GM23248 (cell line): ENCODE results near the gene HECTD3. TPM values are rescaled to one million over a fixed set of nuclear protein-coding genes. Genes with fewer than 3 reads are reported as not detected.

Experiments used
- DNase-seq: peaks from one replicate; pipeline ENCODE4 v3.0.0-alpha.2; 2015
- H2AFZ ChIP-seq: fragments of 200-600 bp; sonication (generic); 2 replicates; pipeline ENCODE4 v1.6.1; 2016; ENCODE audit warnings: antibody characterized with exemption
- H3F3A ChIP-seq: fragments of 200-600 bp; sonication (generic); 2 replicates; pipeline ENCODE4 v1.6.1; 2016; ENCODE audit warnings: mild to moderate bottlenecking, antibody characterized with exemption, mixed run types; ENCODE audit not compliant: insufficient read depth
- H3K27ac ChIP-seq: fragments of 200-600 bp; sonication (generic); 2 replicates; pipeline ENCODE4 v1.5.1; 2016; ENCODE audit warnings: mild to moderate bottlenecking
- H3K27me3 ChIP-seq: fragments of 200-600 bp; sonication (generic); replicated peaks from 2 replicates; pipeline ENCODE4 v1.6.1; 2016; ENCODE audit warnings: mild to moderate bottlenecking; ENCODE audit not compliant: insufficient read depth
- H3K36me3 ChIP-seq: fragments of 200-600 bp; sonication (generic); 2 replicates; pipeline ENCODE4 v1.6.1; 2016; ENCODE audit warnings: low read depth, mild to moderate bottlenecking
- H3K4me1 ChIP-seq: fragments of 200-600 bp; sonication (generic); 2 replicates; pipeline ENCODE4 v1.6.1; 2016; ENCODE audit warnings: mild to moderate bottlenecking; ENCODE audit not compliant: insufficient read depth
- H3K4me2 ChIP-seq: fragments of 200-600 bp; sonication (generic); one replicate; pipeline ENCODE4 v1.6.1; 2016; ENCODE audit warnings: mild to moderate bottlenecking; ENCODE audit not compliant: unreplicated experiment
- H3K4me3 ChIP-seq: fragments of 200-600 bp; sonication (generic); 2 replicates; pipeline ENCODE4 v1.5.1; 2016; ENCODE audit warnings: mild to moderate bottlenecking
- H3K79me2 ChIP-seq: fragments of 200-600 bp; sonication (generic); 2 replicates; pipeline ENCODE4 v1.6.1; 2016; ENCODE audit warnings: mild to moderate bottlenecking; ENCODE audit not compliant: insufficient read depth
- H3K9ac ChIP-seq: fragments of 200-600 bp; sonication (generic); 2 replicates; pipeline ENCODE4 v1.6.1; 2016; ENCODE audit warnings: mild to moderate bottlenecking
- H3K9me2 ChIP-seq: fragments of 200-600 bp; sonication (generic); 2 replicates; pipeline ENCODE4 v1.6.1; 2016; ENCODE audit warnings: mixed run types, mild to moderate bottlenecking, moderate library complexity; ENCODE audit not compliant: insufficient read depth
- H3K9me3 ChIP-seq: fragments of 200-600 bp; sonication (generic); one replicate; pipeline ENCODE4 v1.6.1; 2017; ENCODE audit warnings: low read depth
- H4K20me1 ChIP-seq: fragments of 200-600 bp; sonication (generic); 2 replicates; pipeline ENCODE4 v1.6.0; 2016; ENCODE audit not compliant: insufficient read depth
- EZH2 ChIP-seq: fragments of 200-600 bp; sonication (generic); IDR thresholded peaks from 2 replicates; pipeline ENCODE4 v1.6.1; 2018; ENCODE audit warnings: antibody characterized with exemption, mild to moderate bottlenecking; ENCODE audit not compliant: insufficient read depth, poor library complexity, severe bottlenecking
- EZH2phosphoT487 ChIP-seq: fragments of 200-600 bp; sonication (generic); IDR thresholded peaks from 2 replicates; pipeline ENCODE4 v1.6.1; 2018; ENCODE audit warnings: antibody characterized with exemption, moderate library complexity, mild to moderate bottlenecking, low read depth; ENCODE audit not compliant: insufficient read depth
- WGBS, 2 experiments: methylation state at CpG; one replicate each; pipeline ENCODE4 v1.1.6; 2015 to 2017; ENCODE audit warnings: low lambda C conversion rate in 2 of 2, low coverage in 1 of 2; ENCODE audit errors: missing lambda C conversion rate in 2 of 2; 5-methylcytosine and 5-hydroxymethylcytosine counted together
- in situ Hi-C: fragments of 300-500 bp; cut with MboI; formaldehyde crosslinking; loops from 2 replicates; pipeline ENCODE4 v1.15.0; 2020
- polyA plus RNA-seq: library from polyadenylated mRNA; unstranded; fragments of >200 nt; fragmentation: Nextera tagmentation; extraction: Ambion mirVana; gene quantifications from 2 replicates; pipeline ENCODE4 v1.2.1, GENCODE V29; 2016
- total RNA-seq: library from RNA; depleted of rRNA; stranded (reverse); fragments of >200 nt; shearing (Covaris generic); gene quantifications from 2 replicates; pipeline ENCODE4 v1.2.3, GENCODE V29; 2014; rRNA removed

HECTD3 gene
- total RNA-seq: 16.9 and 21.1 TPM in 2 replicates
- 17.0 and 17.7 TPM in 2 replicates for polyA plus RNA-seq

GRCh38 chr1:45010855-45011811 lies at the start of gene HECTD3:
TSS of gene HECTD3 (minus strand) at chr1:45011324. CDS start at chr1:45011257, 67 bp downstream.
- Histone ChIP-seq H3K79me2 (peaks cover 40% of the 10 kb centered on the region), H3K27me3 (no peaks in the 10 kb centered on the region), H3K4me3 (peak within 1 kb of the TSS; percentile 82), H3K4me2 (peak within 1 kb of the TSS; percentile 92), H3K9ac (peak within 1 kb of the TSS; percentile 88), H3K9me3 (no peaks in the 10 kb centered on the region), H3K36me3 (0 out of 2 replicates have a peak, but pooled peaks cover 5% of the 10 kb centered on the region), H3F3A (peaks cover 9% of the 10 kb centered on the region; the same call in 1 of the 2 replicates), H2AFZ (peak within 1 kb of the TSS; percentile 100), H3K9me2 (no peaks in the 10 kb centered on the region), H4K20me1 (no peaks in the 10 kb centered on the region), H3K27ac (peak within 1 kb of the TSS; percentile 73), H3K4me1 (peaks cover 16% of the 10 kb centered on the region)
- in situ Hi-C loops: loop anchor here (10.0 kb wide), 1 partner anchor 484 kb away; the partner anchor contains the start of gene TESK2
- peak; percentile 87 for DNase-seq
- WGBS, 2 experiments: 0 to 2% methylated on average over 45 to 50 of the region's 62 CpGs
- TF ChIP-seq EZH2phosphoT487 (no peak), EZH2 (no peak)

GRCh38 chr1:45059829-45060228 lies 48.7 kb upstream of the HECTD3 start:
- H3K27me3 ChIP-seq: no peaks in the 10 kb centered on the region
- H3K4me3 ChIP-seq: no peak overlapping the region
- H4K20me1 ChIP-seq: no peaks in the 10 kb centered on the region
- H3K4me2 ChIP-seq: no peak overlapping the region
- TF ChIP-seq EZH2 (no peak), EZH2phosphoT487 (no peak)
- no peaks in the 10 kb centered on the region for H3K4me1 ChIP-seq
- no peak overlapping the region for H3K27ac ChIP-seq
- no peaks in the 10 kb centered on the region for H3K9me3 ChIP-seq
- 36 to 38% methylated on average over 2 of the region's 2 CpGs for WGBS, 2 experiments
- in situ Hi-C loops: no loop called here
- H3K9ac ChIP-seq: no peak overlapping the region
- H3K79me2 ChIP-seq: no peaks in the 10 kb centered on the region
- H3K36me3 ChIP-seq: no peaks in the 10 kb centered on the region
- DNase-seq: no peak
- no peak overlapping the region for H2AFZ ChIP-seq
- no peaks in the 10 kb centered on the region for H3F3A ChIP-seq
- no peaks in the 10 kb centered on the region for H3K9me2 ChIP-seq

DNA sequence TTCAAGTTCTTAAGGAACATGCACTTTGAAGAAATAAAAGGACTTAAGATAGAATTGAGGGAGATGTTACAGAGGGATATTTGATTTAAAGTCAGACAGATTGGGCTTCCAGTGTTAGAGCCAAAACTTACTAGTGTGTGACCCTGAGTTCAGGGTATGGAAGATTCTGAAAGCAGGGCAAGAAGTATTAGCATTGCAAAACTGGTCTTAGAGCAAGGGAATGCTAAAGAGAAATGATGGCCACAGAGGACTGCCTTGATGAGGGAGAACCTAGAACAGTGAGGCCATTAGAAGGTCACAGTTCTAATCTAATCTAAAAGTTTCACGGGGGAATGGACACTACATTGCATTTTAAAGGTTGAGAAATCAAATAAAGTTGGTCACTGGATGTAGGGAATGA lies 46.4 kb upstream of the HECTD3 start:
- in situ Hi-C loops: no loop called here
- H3K9ac ChIP-seq: no peak overlapping the region
- no peak overlapping the region for H2AFZ ChIP-seq
- H3K27me3 ChIP-seq: no peaks in the 10 kb centered on the region
- WGBS, 2 experiments: 21 to 26% methylated on average over 1 of the region's 1 CpG
- H3K4me2 ChIP-seq: no peak overlapping the region
- H3K9me2 ChIP-seq: no peaks in the 10 kb centered on the region
- no peak for TF ChIP-seq EZH2phosphoT487
- no peak for TF ChIP-seq EZH2
- no peaks in the 10 kb centered on the region for H4K20me1 ChIP-seq
- H3F3A ChIP-seq: no peaks in the 10 kb centered on the region
- no peaks in the 10 kb centered on the region for H3K4me1 ChIP-seq
- H3K36me3 ChIP-seq: no peaks in the 10 kb centered on the region
- DNase-seq: no peak
- no peaks in the 10 kb centered on the region for H3K79me2 ChIP-seq
- H3K4me3 ChIP-seq: no peak overlapping the region
- no peaks in the 10 kb centered on the region for H3K9me3 ChIP-seq
- no peak overlapping the region for H3K27ac ChIP-seq

DNA sequence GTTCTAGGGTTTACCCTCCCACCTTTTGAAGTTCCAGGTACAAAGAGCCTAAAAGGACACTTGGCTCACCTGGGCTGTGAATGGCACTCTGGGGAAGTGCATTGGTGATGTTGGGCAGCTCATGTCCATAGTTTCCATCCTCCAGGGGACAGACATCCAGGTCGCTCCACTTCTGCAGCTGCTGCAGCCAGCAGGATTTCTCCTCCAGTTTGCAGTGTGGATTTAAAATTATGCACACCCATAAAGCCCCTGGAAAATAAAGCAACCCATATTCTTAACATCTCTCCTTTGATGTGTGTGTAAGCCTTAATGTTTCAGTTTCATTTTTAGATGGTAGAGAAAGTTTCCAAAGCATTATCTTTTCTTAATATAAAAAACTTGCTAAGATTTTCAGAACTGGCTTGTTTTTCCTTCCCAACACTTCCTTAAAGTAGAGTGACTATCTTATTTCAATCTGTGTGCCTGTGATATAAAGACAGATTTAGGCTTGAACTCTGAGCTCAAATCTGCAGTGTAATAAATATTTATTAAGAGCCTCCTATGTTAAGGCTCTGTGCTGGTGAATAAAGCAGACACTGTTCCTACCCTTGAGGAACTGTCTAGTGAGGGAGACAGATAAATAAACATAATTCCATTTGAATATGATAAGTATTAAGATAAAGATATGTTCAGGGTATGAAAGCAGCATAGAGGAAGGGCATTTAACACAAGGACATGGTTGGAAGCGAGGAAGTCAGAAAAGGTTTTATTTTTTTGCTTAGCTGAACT lies 40.1 kb upstream of the HECTD3 start:
- H2AFZ ChIP-seq: no peak overlapping the region
- no peak overlapping the region for H3K27ac ChIP-seq
- H4K20me1 ChIP-seq: no peaks in the 10 kb centered on the region
- no peaks in the 10 kb centered on the region for H3F3A ChIP-seq
- H3K9ac ChIP-seq: no peak overlapping the region
- no peaks in the 10 kb centered on the region for H3K9me3 ChIP-seq
- in situ Hi-C loops: no loop called here
- H3K4me2 ChIP-seq: no peak overlapping the region
- no peak overlapping the region for H3K4me3 ChIP-seq
- DNase-seq: no peak
- no peaks in the 10 kb centered on the region for H3K36me3 ChIP-seq
- WGBS, 2 experiments: 74 to 80% methylated on average over 2 of the region's 2 CpGs
- no peaks in the 10 kb centered on the region for H3K27me3 ChIP-seq
- H3K4me1 ChIP-seq: no peaks in the 10 kb centered on the region
- no peak for TF ChIP-seq EZH2phosphoT487
- no peak for TF ChIP-seq EZH2
- H3K9me2 ChIP-seq: no peaks in the 10 kb centered on the region
- no peaks in the 10 kb centered on the region for H3K79me2 ChIP-seq
